GM19468 (cell line): ENCODE measurements around the gene CDH8.
"Not testable (repeated sequence)": the region's sequence is repeated elsewhere in the genome, so short reads cannot be mapped to it uniquely, and the experiment has no call there.

Experiments
- ATAC-seq: cut with Tn5 transposase; IDR thresholded peaks from one replicate; pipeline ENCODE4 v1.9.1; 2021; ENCODE audit warnings: mild to moderate bottlenecking, moderate library complexity, moderate number of reproducible peaks; ENCODE audit not compliant: unreplicated experiment; ENCODE audit errors: extremely low read depth

Gene CDH8

GRCh38 chr16:61944004-61944403 lies 92.2 kb downstream of the CDH8 start:
- ATAC-seq: no peak

GRCh38 chr16:61940611-61941010 lies 95.6 kb downstream of the CDH8 start:
- ATAC-seq: no peak

- ATAC-seq: no peak
Observed at GRCh38 chr16:61937646-61938045, 98.6 kb downstream of the CDH8 start.

GRCh38 chr16:61936522-61936921 lies 99.7 kb downstream of the CDH8 start:
- no peak for ATAC-seq

GRCh38 chr16:61934601-61935000 lies 101.6 kb downstream of the CDH8 start:
- ATAC-seq: no peak

- ATAC-seq: no peak
Observed at GRCh38 chr16:61929776-61930175, 106.5 kb downstream of the CDH8 start.

GRCh38 chr16:61926766-61927165 lies 109.5 kb downstream of the CDH8 start:
- ATAC-seq: no peak

- no peak for ATAC-seq
Observed at GRCh38 chr16:61923629-61924028, 112.6 kb downstream of the CDH8 start.

GRCh38 chr16:61921373-61921772 lies 114.9 kb downstream of the CDH8 start:
- no peak for ATAC-seq

- not testable (repeated sequence) for ATAC-seq
Observed at GRCh38 chr16:61917865-61918826, 118.1 kb downstream of the CDH8 start.

GRCh38 chr16:61915569-61915968 lies 120.7 kb downstream of the CDH8 start:
- no peak for ATAC-seq

- no peak for ATAC-seq
Observed at GRCh38 chr16:61909074-61909473, 127.2 kb downstream of the CDH8 start.

GRCh38 chr16:61908426-61908825 lies 127.8 kb downstream of the CDH8 start:
- ATAC-seq: no peak

GRCh38 chr16:61901689-61902088 lies 134.5 kb downstream of the CDH8 start:
- no peak for ATAC-seq

GRCh38 chr16:61900482-61900881 lies 135.8 kb downstream of the CDH8 start:
- no peak for ATAC-seq

GRCh38 chr16:61897657-61898056 lies 138.6 kb downstream of the CDH8 start:
- no peak for ATAC-seq

GRCh38 chr16:61892531-61892930 lies 143.7 kb downstream of the CDH8 start:
- no peak for ATAC-seq

- no peak for ATAC-seq
Observed at GRCh38 chr16:61891460-61891859, 144.8 kb downstream of the CDH8 start.

- ATAC-seq: no peak
Observed at GRCh38 chr16:61890386-61890785, 145.9 kb downstream of the CDH8 start.

GRCh38 chr16:61887903-61888302 lies 148.3 kb downstream of the CDH8 start:
- ATAC-seq: no peak

GRCh38 chr16:61885343-61885742 lies 150.9 kb downstream of the CDH8 start:
- no peak for ATAC-seq

GRCh38 chr16:61879306-61879705 lies 156.9 kb downstream of the CDH8 start:
- ATAC-seq: no peak
